HG03354 (cell line): ENCODE data around the gene LHPP.
"Not testable (repeated sequence)": the region's sequence is repeated elsewhere in the genome, so short reads cannot be mapped to it uniquely, and the experiment has no call there.

ENCODE experiments used
- ATAC-seq: cut with Tn5 transposase; IDR thresholded peaks from one replicate; pipeline ENCODE4 v1.9.1; 2021; ENCODE audit warnings: mild to moderate bottlenecking; ENCODE audit not compliant: unreplicated experiment, poor library complexity, severe bottlenecking

LHPP gene

GRCh38 chr10:124461642-124462347 lies at the start of gene LHPP:
LHPP (plus strand) TSS chr10:124461823; CDS start chr10:124461863, 40 bp downstream.
- ATAC-seq = peak; percentile 97

- ATAC-seq = no peak
These were observed 47.5 kb upstream of the LHPP start for GRCh38 chr10:124414076-124414475.

- no peak for ATAC-seq
These were observed 46.4 kb upstream of the LHPP start for GRCh38 chr10:124415210-124415609.

GRCh38 chr10:124416733-124417132 lies 44.9 kb upstream of the LHPP start:
- ATAC-seq = no peak

GRCh38 chr10:124417895-124418725 lies 43.5 kb upstream of the LHPP start:
- peak; percentile 34 for ATAC-seq

- peak; percentile 98 for ATAC-seq
These were observed 42.7 kb upstream of the LHPP start, which contains the start of gene OAT for GRCh38 chr10:124418726-124419501. OAT (minus strand) TSS chr10:124418923; CDS start chr10:124412171, 6,752 bp downstream.

GRCh38 chr10:124419635-124420034 lies 42.0 kb upstream of the LHPP start:
- no peak for ATAC-seq

- no peak for ATAC-seq
These were observed 41.4 kb upstream of the LHPP start for GRCh38 chr10:124420254-124420653.

- no peak for ATAC-seq
These were observed 38.9 kb upstream of the LHPP start for GRCh38 chr10:124422742-124423141.

- ATAC-seq = no peak
These were observed 37.8 kb upstream of the LHPP start for GRCh38 chr10:124423813-124424212.

GRCh38 chr10:124425227-124425962 lies 36.2 kb upstream of the LHPP start:
- ATAC-seq = no peak

GRCh38 chr10:124428207-124428777 lies 33.3 kb upstream of the LHPP start:
- no peak for ATAC-seq

GRCh38 chr10:124429576-124429975 lies 32.0 kb upstream of the LHPP start:
- ATAC-seq = no peak

GRCh38 chr10:124430077-124430476 lies 31.5 kb upstream of the LHPP start:
- no peak for ATAC-seq

- ATAC-seq = no peak
These were observed 28.2 kb upstream of the LHPP start for GRCh38 chr10:124433461-124433860.

- ATAC-seq = not testable (repeated sequence)
These were observed 25.9 kb upstream of the LHPP start for GRCh38 chr10:124435683-124436082.

- peak; percentile 65 for ATAC-seq
These were observed 25.4 kb upstream of the LHPP start for GRCh38 chr10:124436191-124436638.

GRCh38 chr10:124441694-124442093 lies 19.9 kb upstream of the LHPP start:
- ATAC-seq = not testable (repeated sequence)
